GM19452 (cell line): ENCODE data around the gene MAP3K14.

Experiments
- ATAC-seq: cut with Tn5 transposase; IDR thresholded peaks from one replicate; pipeline ENCODE4 v1.9.1; 2021; ENCODE audit not compliant: unreplicated experiment

The MAP3K14 gene

DNA sequence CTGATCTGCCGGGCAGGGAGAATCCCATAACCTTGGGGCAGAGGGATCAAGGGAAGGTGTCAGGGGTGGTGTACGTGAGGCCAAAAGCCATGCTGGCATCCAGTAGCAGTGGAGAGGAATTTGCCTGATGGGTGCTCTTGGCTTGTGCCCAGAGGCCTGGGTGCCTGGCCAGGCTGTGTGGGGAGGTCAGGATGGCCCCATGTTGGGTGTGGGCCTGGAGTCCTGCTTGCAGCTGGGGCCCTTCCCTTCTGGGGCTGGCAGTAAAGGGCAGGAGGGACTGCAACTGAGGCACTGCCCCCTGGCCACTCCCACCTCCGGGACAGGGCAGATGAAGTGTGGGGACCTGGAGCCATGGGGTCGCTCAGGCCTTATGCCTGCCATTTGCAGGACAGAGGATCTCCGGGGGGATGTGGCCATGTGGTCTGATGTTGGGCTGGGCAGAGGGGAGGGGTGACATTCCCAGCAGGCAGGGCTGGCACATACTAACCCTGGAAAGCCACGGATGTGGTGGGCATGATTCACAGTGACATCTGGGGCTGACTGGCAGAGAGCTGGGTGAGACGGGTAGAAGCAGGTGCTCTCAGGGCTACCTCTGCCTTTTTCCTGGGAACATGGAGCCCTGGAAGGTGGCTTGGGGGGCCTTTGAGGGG is 91.6 kb downstream of the MAP3K14 start:
- no peak for ATAC-seq

GRCh38 chr17:45224671-45225050 is 92.2 kb downstream of the MAP3K14 start:
- no peak for ATAC-seq

DNA sequence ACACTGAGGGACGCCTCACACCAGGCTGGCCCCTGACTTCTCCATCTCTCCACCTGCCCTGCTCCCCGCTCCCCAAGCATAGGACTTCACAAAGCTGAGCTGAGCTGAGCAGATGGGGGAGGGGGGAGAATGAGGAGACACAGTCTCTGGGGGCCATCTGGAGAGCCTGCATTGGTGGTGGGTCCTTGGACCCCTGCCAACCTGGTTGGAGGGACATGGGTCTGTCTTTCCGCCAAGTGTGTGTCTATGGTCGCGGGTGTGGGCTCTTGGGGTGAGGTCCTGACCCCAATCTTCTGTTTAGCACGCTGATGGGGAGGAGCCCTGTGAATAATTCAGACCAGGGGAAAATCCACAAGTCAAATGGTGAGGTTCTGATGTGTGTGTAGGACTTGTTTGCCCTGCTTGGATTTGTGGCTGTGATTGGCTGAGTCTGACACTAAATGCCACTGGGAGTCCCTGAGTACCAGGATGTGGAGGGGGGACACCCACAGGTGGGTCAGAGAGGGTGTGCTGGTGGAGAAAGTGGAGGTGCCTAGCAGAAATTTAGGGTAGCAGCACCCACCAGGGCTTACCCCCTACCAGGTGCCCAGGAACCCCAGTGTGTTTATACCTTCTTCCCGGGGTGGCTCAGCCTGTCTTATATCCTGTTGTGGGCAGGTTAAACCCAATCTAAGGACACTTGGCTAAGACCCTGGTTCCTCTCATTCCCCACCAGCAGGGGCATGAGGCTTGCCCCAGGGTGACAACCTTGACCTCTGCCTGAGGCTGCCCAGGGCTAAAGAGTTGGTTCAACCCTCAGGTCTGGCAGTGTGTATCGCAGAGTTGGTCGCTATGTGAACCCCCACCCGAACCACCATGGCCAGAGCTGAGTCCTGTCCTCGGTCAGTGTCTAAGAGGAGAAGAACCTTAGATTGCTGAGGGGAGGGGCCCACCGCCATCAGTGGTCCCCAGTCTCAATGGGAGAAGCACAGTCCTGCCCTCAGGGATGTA is 93.0 kb downstream of the MAP3K14 start:
- ATAC-seq: no peak

DNA sequence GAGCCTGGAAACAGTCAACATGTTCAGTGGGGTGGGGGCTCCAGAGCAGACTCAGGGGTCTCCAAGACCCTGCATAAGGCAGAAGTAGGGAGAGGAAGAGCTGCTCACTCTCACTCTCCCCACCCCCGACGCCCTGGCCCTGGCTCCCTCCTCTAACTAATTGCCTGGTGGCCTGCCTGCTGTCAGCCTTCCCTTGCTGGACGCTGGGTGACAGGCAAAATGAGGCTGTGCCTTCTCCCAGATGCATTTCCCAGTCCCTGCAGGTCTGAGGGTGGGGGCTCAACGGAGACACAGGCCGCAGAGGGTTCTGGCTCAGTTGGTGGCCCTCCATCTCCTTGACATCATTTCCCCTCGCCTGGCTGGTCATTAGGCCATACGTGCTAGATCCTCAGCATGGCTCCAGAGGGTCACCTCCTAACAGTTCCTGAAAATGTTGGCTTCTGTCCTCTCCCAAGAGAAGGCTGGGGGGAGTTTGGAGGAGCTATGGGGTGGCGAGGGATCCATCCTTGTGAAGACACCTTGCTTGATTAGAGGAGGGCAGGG is 93.8 kb downstream of the MAP3K14 start:
- no peak for ATAC-seq

GRCh38 chr17:45222289-45222995 is 94.4 kb downstream of the MAP3K14 start:
- no peak for ATAC-seq

DNA sequence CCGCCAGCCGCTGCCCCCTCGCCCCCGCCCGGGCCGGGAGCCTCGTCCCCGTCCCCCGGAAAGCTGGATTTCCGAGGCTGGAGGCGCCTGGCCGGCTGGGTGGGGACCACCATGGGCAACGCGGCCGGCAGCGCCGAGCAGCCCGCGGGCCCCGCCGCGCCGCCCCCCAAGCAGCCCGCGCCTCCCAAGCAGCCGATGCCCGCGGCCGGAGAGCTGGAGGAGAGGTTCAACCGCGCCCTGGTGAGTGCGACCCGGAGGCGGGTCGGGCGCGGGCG is 94.9 kb downstream of the MAP3K14 start:
- no peak for ATAC-seq

GRCh38 chr17:45221081-45222013 is 95.5 kb downstream of the MAP3K14 start, which contains the start of gene FMNL1:
FMNL1 (plus strand) TSS chr17:45221885; CDS start chr17:45222125, 240 bp downstream.
- no peak for ATAC-seq

DNA sequence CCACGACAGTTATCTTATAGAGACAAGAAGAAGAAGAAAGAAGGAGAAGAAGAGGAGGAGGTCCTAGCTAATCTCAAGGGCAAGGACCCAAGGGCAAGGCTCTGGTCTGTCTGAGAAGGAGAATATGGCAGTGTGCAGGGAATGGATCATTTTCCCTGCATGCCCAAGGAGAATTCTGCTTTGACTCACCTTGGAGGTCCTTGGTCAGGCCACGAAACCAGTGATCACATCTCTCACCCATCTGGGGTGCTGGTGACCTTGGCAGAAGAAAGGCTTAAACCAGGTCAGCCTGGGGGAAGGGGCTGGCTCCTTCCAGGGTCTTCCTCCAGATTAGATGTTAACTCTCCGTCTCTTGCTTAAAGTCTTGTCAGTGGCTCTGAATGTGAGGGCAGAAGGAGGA is 96.7 kb downstream of the MAP3K14 start:
- no peak for ATAC-seq

- ATAC-seq: no peak
These were observed 97.7 kb downstream of the MAP3K14 start for GRCh38 chr17:45218895-45219661.
